Right lobe of liver (tissue), 4 donors: Measurements from ENCODE around the gene OPCML.

Experiments used
- POLR2A ChIP-seq: fragments of 450-650 bp; IDR thresholded peaks from one replicate; pipeline ENCODE4 v1.6.1; 2017; ENCODE audit warnings: antibody characterized with exemption, mild to moderate bottlenecking
- TF ChIP-seq, protein P1 (sequence below), 4 donors: fragments of 200-600 bp in 3 of 4; fragments of 450-650 bp in 1 of 4; IDR thresholded peaks; one replicate each; pipeline versions ENCODE4 v1.5.1 to v1.8.0; 2016 to 2022; ENCODE audit warnings: antibody characterized with exemption in 4 of 4, mild to moderate bottlenecking in 2 of 4
- donor health status: DM: no; HTN: no; CAD: no.
- donor health status: DM: no; HTN: no; CAD: no.
- donor health status: DM: no; HTN: yes; CAD: no.

GRCh38 chr11:133047036-133047770, 485.1 kb downstream of the OPCML start:
- no peak for TF ChIP-seq POLR2A
- TF ChIP-seq, protein P1, sequence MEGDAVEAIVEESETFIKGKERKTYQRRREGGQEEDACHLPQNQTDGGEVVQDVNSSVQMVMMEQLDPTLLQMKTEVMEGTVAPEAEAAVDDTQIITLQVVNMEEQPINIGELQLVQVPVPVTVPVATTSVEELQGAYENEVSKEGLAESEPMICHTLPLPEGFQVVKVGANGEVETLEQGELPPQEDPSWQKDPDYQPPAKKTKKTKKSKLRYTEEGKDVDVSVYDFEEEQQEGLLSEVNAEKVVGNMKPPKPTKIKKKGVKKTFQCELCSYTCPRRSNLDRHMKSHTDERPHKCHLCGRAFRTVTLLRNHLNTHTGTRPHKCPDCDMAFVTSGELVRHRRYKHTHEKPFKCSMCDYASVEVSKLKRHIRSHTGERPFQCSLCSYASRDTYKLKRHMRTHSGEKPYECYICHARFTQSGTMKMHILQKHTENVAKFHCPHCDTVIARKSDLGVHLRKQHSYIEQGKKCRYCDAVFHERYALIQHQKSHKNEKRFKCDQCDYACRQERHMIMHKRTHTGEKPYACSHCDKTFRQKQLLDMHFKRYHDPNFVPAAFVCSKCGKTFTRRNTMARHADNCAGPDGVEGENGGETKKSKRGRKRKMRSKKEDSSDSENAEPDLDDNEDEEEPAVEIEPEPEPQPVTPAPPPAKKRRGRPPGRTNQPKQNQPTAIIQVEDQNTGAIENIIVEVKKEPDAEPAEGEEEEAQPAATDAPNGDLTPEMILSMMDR (IDR thresholded peaks at IDR 0.05): no peak
